ENCODE data around the gene JAZF1.

GRCh38 chr7:28136885-28137284, 43.7 kb downstream of the JAZF1 start:
- TF ChIP-seq YY1 (IDR thresholded peaks at IDR 0.05; ENCODE audit: extremely low read depth, insufficient replicate concordance, low read depth, low read length) (no peak), POLR2A (IDR thresholded peaks at IDR 0.05; ENCODE audit: borderline replicate concordance, extremely low read depth, insufficient read depth, insufficient read length) (no peak), EGR1 (IDR thresholded peaks at IDR 0.05; ENCODE audit: low read depth) (no peak), CTCF (IDR thresholded peaks at IDR 0.05 in 2 of 3, conservative IDR thresholded peaks at IDR 0.05 in 1 of 3; ENCODE audit: borderline replicate concordance in 1 of 3, insufficient read depth in 1 of 3, low read depth in 2 of 3, low read length in 2 of 3) (no peak), REST (IDR thresholded peaks at IDR 0.05; ENCODE audit: low read depth) (no peak), RAD21 (IDR thresholded peaks at IDR 0.05; ENCODE audit: low read depth) (no peak), ZFX (IDR thresholded peaks at IDR 0.05) (no peak), ZNF274 (IDR thresholded peaks at IDR 0.05; ENCODE audit: low read depth, low read length) (no peak), EZH2 (IDR thresholded peaks at IDR 0.05) (no peak)
